GM21526 (cell line): Measurements from ENCODE around the gene MYZAP.
A peak's percentile ranks its signal among the peaks of the same experiment; 100 is the strongest.

ENCODE experiments used
- ATAC-seq: cut with Tn5 transposase; IDR thresholded peaks from one replicate; pipeline ENCODE4 v1.9.1; 2021; ENCODE audit warnings: moderate library complexity; ENCODE audit not compliant: unreplicated experiment, low FRiP score

The MYZAP gene

GRCh38 chr15:57591822-57592367 is at the start of gene MYZAP:
Gene MYZAP (plus strand): TSS chr15:57591904. CDS start chr15:57592035, 131 bp downstream.
- no peak for ATAC-seq

GRCh38 chr15:57542505-57542817 is 49.2 kb upstream of the MYZAP start:
- no peak for ATAC-seq

GRCh38 chr15:57544848-57545480 is 46.7 kb upstream of the MYZAP start:
- no peak for ATAC-seq

GRCh38 chr15:57545995-57546394 is 45.7 kb upstream of the MYZAP start:
- no peak for ATAC-seq

GRCh38 chr15:57547243-57547755 is 44.4 kb upstream of the MYZAP start:
- no peak for ATAC-seq

GRCh38 chr15:57548351-57548750 is 43.4 kb upstream of the MYZAP start:
- ATAC-seq = no peak

GRCh38 chr15:57548835-57549234 is 42.9 kb upstream of the MYZAP start:
- no peak for ATAC-seq

- ATAC-seq = no peak
These were observed 41.8 kb upstream of the MYZAP start for GRCh38 chr15:57549935-57550334.

- ATAC-seq = no peak
These were observed 41.1 kb upstream of the MYZAP start for GRCh38 chr15:57550640-57551039.

GRCh38 chr15:57551715-57552677 is 39.7 kb upstream of the MYZAP start:
- no peak for ATAC-seq

- ATAC-seq = no peak
These were observed 38.9 kb upstream of the MYZAP start for GRCh38 chr15:57552678-57553334.

GRCh38 chr15:57553526-57553925 is 38.2 kb upstream of the MYZAP start:
- ATAC-seq = no peak

- no peak for ATAC-seq
These were observed 37.5 kb upstream of the MYZAP start for GRCh38 chr15:57554063-57554811.

GRCh38 chr15:57554812-57555179 is 36.9 kb upstream of the MYZAP start:
- no peak for ATAC-seq

GRCh38 chr15:57555270-57555669 is 36.4 kb upstream of the MYZAP start:
- ATAC-seq = no peak

- no peak for ATAC-seq
These were observed 35.7 kb upstream of the MYZAP start for GRCh38 chr15:57556040-57556439.

GRCh38 chr15:57557267-57557666 is 34.4 kb upstream of the MYZAP start:
- no peak for ATAC-seq

- no peak for ATAC-seq
These were observed 33.9 kb upstream of the MYZAP start for GRCh38 chr15:57557810-57558209.

- ATAC-seq = no peak
These were observed 31.8 kb upstream of the MYZAP start for GRCh38 chr15:57559875-57560274.

- ATAC-seq = peak; percentile 86
These were observed 30.5 kb upstream of the MYZAP start for GRCh38 chr15:57561041-57561711.
